Measurements from ENCODE around the gene GNAQ.
A peak's percentile ranks its signal among the peaks of the same experiment; 100 is the strongest.

Gene GNAQ

GRCh38 chr9:78014776-78015175 lies 16.8 kb downstream of the GNAQ start:
- no peaks in the 10 kb centered on the region for H3K27me3 ChIP-seq (replicated peaks; ENCODE audit: control insufficient read depth, insufficient read depth, low read length)
- DNase-seq (ENCODE audit: low read depth), result no peak
- no peak overlapping the region for H3K9ac ChIP-seq (ENCODE audit: low read length)

GRCh38 chr9:78013934-78014333 lies 17.7 kb downstream of the GNAQ start:
- H3K9me3 ChIP-seq (ENCODE audit: control insufficient read depth, low read length), result no peaks in the 10 kb centered on the region
- no peaks in the 10 kb centered on the region for H3K27me3 ChIP-seq (replicated peaks; ENCODE audit: control insufficient read depth, insufficient read depth, low read length)
- H3K9ac ChIP-seq (ENCODE audit: low read length), result no peak overlapping the region
- no peaks in the 10 kb centered on the region for H3K36me3 ChIP-seq (ENCODE audit: control insufficient read depth, insufficient read depth, low read length, severe bottlenecking)
- peak; percentile 63 for DNase-seq (ENCODE audit: low read depth)
- no peak overlapping the region for H3K4me3 ChIP-seq (ENCODE audit: low read length)
- peaks cover 29% of the 10 kb centered on the region for H3K4me1 ChIP-seq (ENCODE audit: control insufficient read depth, insufficient read depth, low read length)

More at GRCh38 chr9:78014776-78015175, 16.8 kb downstream of the GNAQ start:
- Histone ChIP-seq H3K9me3 (ENCODE audit: control insufficient read depth, low read length) (no peaks in the 10 kb centered on the region), H3K4me3 (ENCODE audit: low read length) (no peak overlapping the region), H3K36me3 (ENCODE audit: control insufficient read depth, insufficient read depth, low read length, severe bottlenecking) (no peaks in the 10 kb centered on the region), H3K4me1 (ENCODE audit: control insufficient read depth, insufficient read depth, low read length) (peaks cover 23% of the 10 kb centered on the region)

- no peaks in the 10 kb centered on the region for H3K9me3 ChIP-seq (ENCODE audit: control insufficient read depth, low read length)
- H3K4me1 ChIP-seq (ENCODE audit: control insufficient read depth, insufficient read depth, low read length), result peaks cover 49% of the 10 kb centered on the region
- H3K36me3 ChIP-seq (ENCODE audit: control insufficient read depth, insufficient read depth, low read length, severe bottlenecking), result no peaks in the 10 kb centered on the region
- H3K4me3 ChIP-seq (ENCODE audit: low read length), result no peak overlapping the region
- no peaks in the 10 kb centered on the region for H3K27me3 ChIP-seq (replicated peaks; ENCODE audit: control insufficient read depth, insufficient read depth, low read length)
- DNase-seq (ENCODE audit: low read depth), result peak; percentile 29
- H3K9ac ChIP-seq (ENCODE audit: low read length), result no peak overlapping the region
Observed at GRCh38 chr9:78011049-78011448, 20.6 kb downstream of the GNAQ start.

GRCh38 chr9:78010445-78010844 lies 21.2 kb downstream of the GNAQ start:
- no peak overlapping the region for H3K4me3 ChIP-seq (ENCODE audit: low read length)
- peaks cover 55% of the 10 kb centered on the region for H3K4me1 ChIP-seq (ENCODE audit: control insufficient read depth, insufficient read depth, low read length)
- no peak for DNase-seq (ENCODE audit: low read depth)
- H3K9me3 ChIP-seq (ENCODE audit: control insufficient read depth, low read length), result no peaks in the 10 kb centered on the region
- H3K9ac ChIP-seq (ENCODE audit: low read length), result no peak overlapping the region
- H3K36me3 ChIP-seq (ENCODE audit: control insufficient read depth, insufficient read depth, low read length, severe bottlenecking), result no peaks in the 10 kb centered on the region
- no peaks in the 10 kb centered on the region for H3K27me3 ChIP-seq (replicated peaks; ENCODE audit: control insufficient read depth, insufficient read depth, low read length)

DNA sequence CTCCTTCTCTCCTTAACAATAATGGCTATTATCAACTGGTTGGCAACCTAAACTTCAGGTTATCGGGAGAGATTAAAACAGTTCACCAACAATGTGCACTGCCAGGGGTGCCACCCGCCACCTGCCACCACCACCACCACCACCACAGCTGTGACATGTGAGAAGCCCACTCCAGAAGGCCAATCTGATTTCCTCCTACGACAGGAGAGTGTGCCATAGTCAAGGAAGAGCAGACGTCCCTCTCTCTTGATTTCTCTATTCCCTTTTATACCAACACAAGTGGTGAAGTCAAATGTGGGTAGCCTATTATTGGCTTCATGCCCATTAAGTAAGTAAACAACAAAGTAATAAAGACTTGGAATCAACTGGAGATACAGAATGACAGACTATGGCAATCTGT lies 22.4 kb downstream of the GNAQ start:
- H3K27me3 ChIP-seq (replicated peaks; ENCODE audit: control insufficient read depth, insufficient read depth, low read length), result no peaks in the 10 kb centered on the region
- no peaks in the 10 kb centered on the region for H3K9me3 ChIP-seq (ENCODE audit: control insufficient read depth, low read length)
- DNase-seq (ENCODE audit: low read depth), result no peak
- no peaks in the 10 kb centered on the region for H3K36me3 ChIP-seq (ENCODE audit: control insufficient read depth, insufficient read depth, low read length, severe bottlenecking)
- H3K9ac ChIP-seq (ENCODE audit: low read length), result no peak overlapping the region
- no peak overlapping the region for H3K4me3 ChIP-seq (ENCODE audit: low read length)
- peaks cover 65% of the 10 kb centered on the region for H3K4me1 ChIP-seq (ENCODE audit: control insufficient read depth, insufficient read depth, low read length)

DNA sequence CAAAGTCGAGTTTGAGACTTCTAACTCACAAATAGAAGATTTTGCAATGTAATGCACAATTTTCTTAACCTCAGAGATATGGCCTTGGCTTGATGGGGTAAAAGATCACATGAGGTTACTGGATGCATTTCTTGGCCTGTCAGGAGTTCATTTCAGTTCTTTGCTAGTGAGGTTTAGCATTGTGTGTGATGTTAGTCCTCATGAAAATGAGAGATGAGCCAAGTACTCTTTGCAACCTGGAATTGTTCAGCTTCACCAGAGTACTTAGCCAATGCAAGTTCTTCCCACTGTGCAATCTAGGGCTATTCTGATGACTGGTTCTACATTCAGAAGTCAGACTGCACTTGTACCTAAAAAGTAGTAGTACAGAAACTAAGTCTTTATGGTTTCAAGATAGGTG lies 24.9 kb downstream of the GNAQ start:
- Histone ChIP-seq H3K9me3 (ENCODE audit: control insufficient read depth, low read length) (no peaks in the 10 kb centered on the region), H3K36me3 (ENCODE audit: control insufficient read depth, insufficient read depth, low read length, severe bottlenecking) (no peaks in the 10 kb centered on the region), H3K4me1 (ENCODE audit: control insufficient read depth, insufficient read depth, low read length) (peaks cover 69% of the 10 kb centered on the region), H3K27me3 (replicated peaks; ENCODE audit: control insufficient read depth, insufficient read depth, low read length) (no peaks in the 10 kb centered on the region), H3K9ac (ENCODE audit: low read length) (peak overlapping the region; percentile 22), H3K4me3 (ENCODE audit: low read length) (peak overlapping the region; percentile 31)
- no peak for DNase-seq (ENCODE audit: low read depth)

DNA sequence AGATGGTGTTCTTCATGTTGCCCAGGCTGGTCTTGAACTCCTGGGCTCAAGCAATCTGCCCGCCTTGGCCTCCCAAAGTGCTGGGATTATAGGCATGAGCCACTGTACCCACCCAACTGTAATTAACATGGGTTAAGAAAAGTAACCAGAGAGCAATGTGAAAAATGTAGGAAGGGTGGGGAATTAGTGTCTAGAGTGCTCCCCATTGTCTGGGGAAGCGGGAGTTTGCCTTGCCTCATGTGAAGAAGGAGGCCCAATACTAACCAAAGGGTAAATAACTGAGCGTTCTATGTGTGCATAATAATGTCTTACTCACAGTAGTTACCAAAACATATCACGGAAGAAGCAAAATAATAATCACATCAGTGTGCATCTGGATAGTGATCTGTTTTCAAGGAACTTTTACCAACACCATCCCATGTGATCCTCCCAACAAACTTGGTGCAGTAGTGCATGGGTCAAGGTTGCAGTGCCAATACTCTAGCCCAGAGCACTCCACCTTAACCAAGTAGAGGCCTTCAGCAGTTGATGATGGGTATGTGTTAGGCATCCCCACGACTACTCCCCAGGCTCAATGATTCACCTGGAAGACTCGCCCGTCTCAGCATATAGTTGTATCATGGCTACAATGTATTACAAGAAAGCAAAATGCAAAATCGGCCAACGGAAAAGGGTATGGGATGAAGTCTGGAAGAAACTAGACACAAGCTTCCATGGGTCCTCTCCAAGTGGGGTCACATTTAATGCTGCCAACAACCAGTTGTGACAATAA lies 26.2 kb downstream of the GNAQ start:
- Histone ChIP-seq H3K9me3 (ENCODE audit: control insufficient read depth, low read length) (no peaks in the 10 kb centered on the region), H3K27me3 (replicated peaks; ENCODE audit: control insufficient read depth, insufficient read depth, low read length) (no peaks in the 10 kb centered on the region), H3K36me3 (ENCODE audit: control insufficient read depth, insufficient read depth, low read length, severe bottlenecking) (no peaks in the 10 kb centered on the region), H3K4me3 (ENCODE audit: low read length) (no peak overlapping the region), H3K4me1 (ENCODE audit: control insufficient read depth, insufficient read depth, low read length) (peaks cover 60% of the 10 kb centered on the region), H3K9ac (ENCODE audit: low read length) (no peak overlapping the region)
- DNase-seq (ENCODE audit: low read depth), result no peak

GRCh38 chr9:78004478-78005229 lies 27.0 kb downstream of the GNAQ start:
- no peaks in the 10 kb centered on the region for H3K27me3 ChIP-seq (replicated peaks; ENCODE audit: control insufficient read depth, insufficient read depth, low read length)
- H3K36me3 ChIP-seq (ENCODE audit: control insufficient read depth, insufficient read depth, low read length, severe bottlenecking), result no peaks in the 10 kb centered on the region
- peak; percentile 32 for DNase-seq (ENCODE audit: low read depth)
- no peaks in the 10 kb centered on the region for H3K9me3 ChIP-seq (ENCODE audit: control insufficient read depth, low read length)
- H3K4me3 ChIP-seq (ENCODE audit: low read length), result no peak overlapping the region
- no peak overlapping the region for H3K9ac ChIP-seq (ENCODE audit: low read length)
- H3K4me1 ChIP-seq (ENCODE audit: control insufficient read depth, insufficient read depth, low read length), result peaks cover 55% of the 10 kb centered on the region

- Histone ChIP-seq H3K9ac (ENCODE audit: low read length) (no peak overlapping the region), H3K9me3 (ENCODE audit: control insufficient read depth, low read length) (no peaks in the 10 kb centered on the region), H3K4me3 (ENCODE audit: low read length) (no peak overlapping the region), H3K4me1 (ENCODE audit: control insufficient read depth, insufficient read depth, low read length) (peaks cover 54% of the 10 kb centered on the region), H3K36me3 (ENCODE audit: control insufficient read depth, insufficient read depth, low read length, severe bottlenecking) (no peaks in the 10 kb centered on the region), H3K27me3 (replicated peaks; ENCODE audit: control insufficient read depth, insufficient read depth, low read length) (no peaks in the 10 kb centered on the region)
- no peak for DNase-seq (ENCODE audit: low read depth)
Observed at GRCh38 chr9:78003730-78004129, 27.9 kb downstream of the GNAQ start.

GRCh38 chr9:78001946-78002731 lies 29.5 kb downstream of the GNAQ start:
- DNase-seq (ENCODE audit: low read depth), result no peak
- H3K4me3 ChIP-seq (ENCODE audit: low read length), result no peak overlapping the region
- no peaks in the 10 kb centered on the region for H3K9me3 ChIP-seq (ENCODE audit: control insufficient read depth, low read length)
- H3K9ac ChIP-seq (ENCODE audit: low read length), result no peak overlapping the region
- H3K36me3 ChIP-seq (ENCODE audit: control insufficient read depth, insufficient read depth, low read length, severe bottlenecking), result no peaks in the 10 kb centered on the region
- no peaks in the 10 kb centered on the region for H3K27me3 ChIP-seq (replicated peaks; ENCODE audit: control insufficient read depth, insufficient read depth, low read length)
- H3K4me1 ChIP-seq (ENCODE audit: control insufficient read depth, insufficient read depth, low read length), result peaks cover 45% of the 10 kb centered on the region

DNA sequence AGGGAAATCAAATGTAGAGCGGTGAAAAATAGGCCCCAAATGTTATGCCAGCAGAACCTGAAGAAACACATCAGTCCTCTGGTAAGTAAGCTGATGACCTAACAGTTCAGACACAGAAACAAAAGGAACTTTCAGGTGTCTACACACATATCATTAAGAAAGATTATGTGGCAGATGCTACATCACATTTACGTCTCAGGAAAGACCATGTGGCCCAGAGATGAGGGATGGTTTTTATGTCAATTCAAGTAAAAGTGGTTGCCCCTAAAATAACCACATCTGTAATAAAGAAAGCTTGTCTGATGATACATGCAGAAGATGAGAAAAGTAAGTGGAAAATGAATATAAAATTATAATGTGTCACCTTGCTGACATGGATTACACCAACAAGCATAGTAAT lies 31.4 kb downstream of the GNAQ start:
- no peaks in the 10 kb centered on the region for H3K27me3 ChIP-seq (replicated peaks; ENCODE audit: control insufficient read depth, insufficient read depth, low read length)
- DNase-seq (ENCODE audit: low read depth), result no peak
- no peaks in the 10 kb centered on the region for H3K9me3 ChIP-seq (ENCODE audit: control insufficient read depth, low read length)
- H3K4me1 ChIP-seq (ENCODE audit: control insufficient read depth, insufficient read depth, low read length), result peaks cover 26% of the 10 kb centered on the region
- H3K9ac ChIP-seq (ENCODE audit: low read length), result no peak overlapping the region
- H3K36me3 ChIP-seq (ENCODE audit: control insufficient read depth, insufficient read depth, low read length, severe bottlenecking), result no peaks in the 10 kb centered on the region
- no peak overlapping the region for H3K4me3 ChIP-seq (ENCODE audit: low read length)
